ENCODE data around the gene ZNF219.

Gene ZNF219

DNA sequence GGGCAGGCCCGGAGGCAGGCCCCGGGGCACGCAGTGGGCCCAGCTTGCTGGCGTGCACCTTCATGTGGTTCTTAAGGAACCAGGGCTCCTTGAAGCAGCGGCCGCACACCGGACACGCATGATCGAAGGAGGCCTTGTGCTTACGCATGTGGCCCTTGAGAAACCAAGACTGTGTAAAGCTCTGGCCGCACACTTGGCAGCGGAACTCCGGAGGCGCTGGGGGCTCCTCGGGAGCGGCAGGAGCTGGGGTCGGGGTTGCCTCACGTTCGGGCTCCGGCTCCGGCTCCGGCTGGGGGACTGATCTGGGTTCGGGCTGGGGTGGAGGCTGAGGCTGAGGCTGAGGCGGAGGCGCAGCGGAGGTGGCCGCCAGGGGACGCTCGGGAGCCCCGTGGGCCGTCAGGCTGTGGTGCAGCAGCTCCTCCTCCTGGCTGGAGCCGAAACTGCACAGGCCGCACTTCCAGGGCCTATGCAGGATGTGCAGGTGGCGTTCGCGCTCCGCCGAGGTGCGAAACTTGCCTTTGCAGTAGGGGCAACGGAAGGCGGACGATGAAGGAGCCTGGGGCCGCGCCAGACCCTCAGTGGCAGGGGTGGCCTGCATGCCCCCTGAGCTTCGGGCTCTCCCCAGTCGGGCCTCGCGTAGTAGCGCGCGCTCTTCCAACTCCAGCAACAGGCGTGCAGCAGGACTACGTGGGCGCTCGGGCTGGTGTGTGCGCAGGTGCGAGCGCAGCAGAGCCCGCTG, 6.0 kb downstream of the ZNF219 start:
- H3K27ac ChIP-seq (ENCODE audit: low read depth, low read length), result no peak overlapping the region
- no peaks in the 10 kb centered on the region for H3K27me3 ChIP-seq (ENCODE audit: control insufficient read depth in 1 of 2, insufficient read depth in 2 of 2, low read length in 2 of 2)
- peaks cover 22% of the 10 kb centered on the region for H3K4me1 ChIP-seq (ENCODE audit: insufficient read depth, low read length)
- H3K9ac ChIP-seq (ENCODE audit: low read length), result no peak overlapping the region
- no peak overlapping the region for H3K4me3 ChIP-seq (ENCODE audit: low read depth in 1 of 2, low read length in 2 of 2)
- peaks cover 33% of the 10 kb centered on the region for H3K36me3 ChIP-seq (ENCODE audit: insufficient read depth, low read length)
- no peaks in the 10 kb centered on the region for H3K9me3 ChIP-seq (ENCODE audit: low read length)

DNA sequence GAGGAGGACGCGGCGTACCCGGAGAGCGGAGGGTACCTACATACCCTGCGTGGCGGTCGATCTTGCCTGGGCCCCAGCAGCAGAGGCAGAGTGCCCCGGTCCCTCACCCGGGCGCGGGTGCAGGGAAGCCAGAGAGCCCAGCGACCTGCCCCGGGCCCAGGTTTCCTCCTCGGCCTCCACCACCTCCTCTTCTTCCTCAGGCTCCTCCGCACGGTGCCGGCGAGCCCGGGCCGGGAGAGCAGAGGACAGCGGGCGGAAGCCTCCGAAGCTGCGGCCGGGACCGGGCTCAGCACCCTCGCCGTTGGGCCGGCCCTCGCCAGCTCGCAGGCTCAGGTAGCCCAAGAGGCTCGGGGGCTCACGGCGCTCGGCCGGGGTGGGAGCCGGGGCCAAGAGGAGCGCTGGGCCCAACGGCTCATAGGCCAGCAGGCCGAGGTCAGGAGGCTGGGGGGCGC, 6.6 kb downstream of the ZNF219 start:
- Histone ChIP-seq H3K9ac (ENCODE audit: low read length) (no peak overlapping the region), H3K4me3 (ENCODE audit: low read depth in 1 of 2, low read length in 2 of 2) (no peak overlapping the region), H3K9me3 (ENCODE audit: low read length) (no peaks in the 10 kb centered on the region), H3K4me1 (ENCODE audit: insufficient read depth, low read length) (peaks cover 16% of the 10 kb centered on the region), H3K27me3 (ENCODE audit: control insufficient read depth in 1 of 2, insufficient read depth in 2 of 2, low read length in 2 of 2) (no peaks in the 10 kb centered on the region), H3K27ac (ENCODE audit: low read depth, low read length) (no peak overlapping the region), H3K36me3 (ENCODE audit: insufficient read depth, low read length) (peaks cover 36% of the 10 kb centered on the region)

DNA sequence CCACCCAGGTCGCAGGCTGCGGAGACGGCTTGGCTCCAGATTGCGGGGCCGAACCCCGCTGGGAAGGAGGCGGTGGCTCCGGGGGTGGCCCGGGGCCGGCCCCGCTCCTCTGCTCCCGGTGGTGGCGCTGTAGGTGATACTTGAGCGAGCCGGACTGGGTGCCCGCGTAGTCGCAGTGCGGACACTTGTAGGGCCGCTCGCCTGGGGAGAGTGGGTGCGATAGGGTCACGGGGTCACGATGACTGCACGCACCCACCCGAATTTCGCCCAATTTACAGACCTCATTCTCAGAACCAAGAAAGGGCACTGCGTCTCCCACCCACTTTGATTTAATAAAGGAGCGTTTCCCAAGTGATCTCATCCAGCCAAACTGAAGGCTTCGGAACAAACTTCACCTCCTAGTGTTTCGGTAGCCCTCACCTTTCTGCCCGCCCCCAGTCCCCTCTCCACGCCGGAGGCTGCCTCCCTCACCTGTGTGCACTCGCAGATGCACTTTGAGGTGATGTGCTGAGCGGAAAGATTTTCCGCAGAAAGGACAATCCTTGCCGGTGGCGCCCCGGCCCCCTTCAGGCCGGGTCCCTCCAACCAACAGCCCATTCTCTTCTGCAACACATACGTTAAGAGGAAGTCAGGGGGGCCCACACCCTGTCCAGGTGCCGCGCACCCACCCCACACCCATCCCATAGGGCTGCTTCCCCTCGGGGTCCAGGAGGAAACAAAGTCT, 7.4 kb downstream of the ZNF219 start:
- no peak overlapping the region for H3K4me3 ChIP-seq (ENCODE audit: low read depth in 1 of 2, low read length in 2 of 2)
- no peak overlapping the region for H3K27ac ChIP-seq (ENCODE audit: low read depth, low read length)
- no peaks in the 10 kb centered on the region for H3K27me3 ChIP-seq (ENCODE audit: control insufficient read depth in 1 of 2, insufficient read depth in 2 of 2, low read length in 2 of 2)
- no peaks in the 10 kb centered on the region for H3K9me3 ChIP-seq (ENCODE audit: low read length)
- peaks cover 43% of the 10 kb centered on the region for H3K36me3 ChIP-seq (ENCODE audit: insufficient read depth, low read length)
- H3K9ac ChIP-seq (ENCODE audit: low read length), result no peak overlapping the region
- peaks cover 8% of the 10 kb centered on the region for H3K4me1 ChIP-seq (ENCODE audit: insufficient read depth, low read length)

DNA sequence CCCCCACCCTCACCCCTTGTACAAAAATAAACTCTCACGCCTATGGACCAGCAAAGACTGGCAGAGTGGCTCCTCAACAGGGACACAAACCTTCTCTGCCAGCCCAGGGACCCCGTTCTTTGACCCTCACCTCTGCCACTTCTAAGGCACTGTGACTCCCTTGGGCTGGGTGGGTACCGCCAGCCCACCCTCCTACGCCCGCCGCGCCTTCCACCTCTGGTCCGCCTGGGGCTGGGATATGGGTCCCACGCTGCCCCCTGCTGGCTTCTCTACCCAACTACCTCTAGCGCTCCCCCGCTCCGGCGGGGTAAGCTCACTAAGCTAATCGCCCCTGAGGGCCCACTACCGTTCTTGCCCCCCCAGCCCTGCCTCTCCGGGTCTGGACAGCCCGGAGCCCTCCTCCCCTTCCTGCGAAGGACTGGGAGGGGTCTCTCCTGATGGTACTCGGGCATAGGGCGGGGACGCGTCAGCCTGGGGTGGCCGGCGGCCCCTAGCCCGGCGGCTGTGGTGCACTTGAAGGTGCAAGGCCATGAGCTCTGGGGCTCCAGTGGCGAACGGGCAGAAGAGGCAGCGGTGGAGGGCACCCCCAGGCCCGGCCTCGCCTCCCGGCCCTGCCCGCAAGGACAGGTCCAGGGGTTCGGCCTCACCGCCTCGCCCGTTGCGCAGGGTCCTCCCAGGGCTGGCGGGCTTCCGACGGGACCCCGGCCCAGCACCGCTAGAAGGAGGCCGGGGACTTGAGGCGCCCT, 8.1 kb downstream of the ZNF219 start:
- peaks cover 50% of the 10 kb centered on the region for H3K36me3 ChIP-seq (ENCODE audit: insufficient read depth, low read length)

DNA sequence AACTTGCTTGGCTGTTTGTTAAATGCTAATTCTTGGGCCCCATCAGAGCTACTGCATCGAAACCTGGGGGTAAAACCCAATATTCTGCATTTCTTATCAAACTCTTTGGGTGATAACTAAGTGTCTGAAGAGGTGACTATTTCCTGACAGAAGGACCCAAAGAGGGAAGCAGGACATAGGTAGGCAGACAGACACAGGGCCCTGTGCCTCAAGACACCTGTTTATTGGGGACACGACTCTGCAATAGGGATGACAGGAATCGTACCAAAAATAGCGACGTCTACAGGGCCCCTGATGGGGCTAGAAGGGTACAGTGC, 8.6 kb downstream of the ZNF219 start:
- no peaks in the 10 kb centered on the region for H3K9me3 ChIP-seq (ENCODE audit: low read length)
- H3K27ac ChIP-seq (ENCODE audit: low read depth, low read length), result no peak overlapping the region
- H3K27me3 ChIP-seq (ENCODE audit: control insufficient read depth in 1 of 2, insufficient read depth in 2 of 2, low read length in 2 of 2), result no peaks in the 10 kb centered on the region
- peaks cover 8% of the 10 kb centered on the region for H3K4me1 ChIP-seq (ENCODE audit: insufficient read depth, low read length)
- H3K4me3 ChIP-seq (ENCODE audit: low read depth in 1 of 2, low read length in 2 of 2), result no peak overlapping the region
- peaks cover 56% of the 10 kb centered on the region for H3K36me3 ChIP-seq (ENCODE audit: insufficient read depth, low read length)
- H3K9ac ChIP-seq (ENCODE audit: low read length), result no peak overlapping the region

More for the DNA sequence above, 8.1 kb downstream of the ZNF219 start:
- H3K27ac ChIP-seq (ENCODE audit: low read depth, low read length), result no peak overlapping the region
- H3K9ac ChIP-seq (ENCODE audit: low read length), result no peak overlapping the region
- no peaks in the 10 kb centered on the region for H3K27me3 ChIP-seq (ENCODE audit: control insufficient read depth in 1 of 2, insufficient read depth in 2 of 2, low read length in 2 of 2)
- no peak overlapping the region for H3K4me3 ChIP-seq (ENCODE audit: low read depth in 1 of 2, low read length in 2 of 2)
- H3K4me1 ChIP-seq (ENCODE audit: insufficient read depth, low read length), result peaks cover 8% of the 10 kb centered on the region
- H3K9me3 ChIP-seq (ENCODE audit: low read length), result no peaks in the 10 kb centered on the region

DNA sequence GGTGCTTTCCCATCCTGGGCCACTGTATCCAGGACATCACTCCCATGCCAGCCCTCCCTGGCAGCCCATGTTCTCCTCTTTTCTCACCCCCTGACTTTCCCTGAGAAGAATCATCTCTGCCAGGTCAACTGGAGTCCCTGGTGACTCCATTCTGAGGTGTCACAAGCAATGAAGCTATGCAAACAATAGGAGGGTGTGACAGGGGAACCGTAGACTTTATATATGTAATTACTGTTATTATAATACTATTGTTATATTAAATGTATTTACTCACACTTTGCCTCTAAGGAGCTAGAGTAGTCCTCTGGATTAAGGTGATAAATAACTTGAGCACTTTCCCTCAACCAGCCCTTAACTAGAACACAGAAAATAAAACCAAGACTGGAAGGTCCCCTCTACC, 9.2 kb downstream of the ZNF219 start:
- H3K36me3 ChIP-seq (ENCODE audit: insufficient read depth, low read length), result peaks cover 61% of the 10 kb centered on the region
- no peaks in the 10 kb centered on the region for H3K27me3 ChIP-seq (ENCODE audit: control insufficient read depth in 1 of 2, insufficient read depth in 2 of 2, low read length in 2 of 2)
- no peak overlapping the region for H3K9ac ChIP-seq (ENCODE audit: low read length)
- no peak overlapping the region for H3K4me3 ChIP-seq (ENCODE audit: low read depth in 1 of 2, low read length in 2 of 2)
- H3K4me1 ChIP-seq (ENCODE audit: insufficient read depth, low read length), result peaks cover 6% of the 10 kb centered on the region
- no peaks in the 10 kb centered on the region for H3K9me3 ChIP-seq (ENCODE audit: low read length)
- no peak overlapping the region for H3K27ac ChIP-seq (ENCODE audit: low read depth, low read length)

DNA sequence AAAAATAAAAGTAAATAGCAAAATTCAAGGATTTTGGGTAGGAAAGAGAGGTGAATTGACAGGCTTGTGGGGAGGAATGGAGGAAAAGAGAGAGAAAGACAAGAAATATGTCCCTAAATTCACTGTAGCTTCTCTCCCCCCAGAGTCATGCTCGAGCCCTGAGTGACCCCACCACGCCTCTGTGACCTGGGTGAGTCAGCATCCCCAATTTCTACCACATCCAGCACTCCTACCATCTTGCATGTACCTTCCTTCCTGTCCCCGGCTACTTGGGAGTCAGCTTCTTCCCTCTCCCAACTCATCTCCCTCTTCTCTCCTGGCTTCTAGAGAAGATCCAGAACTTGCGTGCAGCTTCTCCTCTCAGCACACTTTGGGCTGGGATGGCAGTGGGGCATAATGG, 9.8 kb downstream of the ZNF219 start:
- Histone ChIP-seq H3K9ac (ENCODE audit: low read length) (no peak overlapping the region), H3K27me3 (ENCODE audit: control insufficient read depth in 1 of 2, insufficient read depth in 2 of 2, low read length in 2 of 2) (no peaks in the 10 kb centered on the region), H3K9me3 (ENCODE audit: low read length) (no peaks in the 10 kb centered on the region), H3K4me3 (ENCODE audit: low read depth in 1 of 2, low read length in 2 of 2) (no peak overlapping the region), H3K27ac (ENCODE audit: low read depth, low read length) (no peak overlapping the region), H3K4me1 (ENCODE audit: insufficient read depth, low read length) (peaks cover under 1% of the 10 kb centered on the region), H3K36me3 (ENCODE audit: insufficient read depth, low read length) (peaks cover 66% of the 10 kb centered on the region)

DNA sequence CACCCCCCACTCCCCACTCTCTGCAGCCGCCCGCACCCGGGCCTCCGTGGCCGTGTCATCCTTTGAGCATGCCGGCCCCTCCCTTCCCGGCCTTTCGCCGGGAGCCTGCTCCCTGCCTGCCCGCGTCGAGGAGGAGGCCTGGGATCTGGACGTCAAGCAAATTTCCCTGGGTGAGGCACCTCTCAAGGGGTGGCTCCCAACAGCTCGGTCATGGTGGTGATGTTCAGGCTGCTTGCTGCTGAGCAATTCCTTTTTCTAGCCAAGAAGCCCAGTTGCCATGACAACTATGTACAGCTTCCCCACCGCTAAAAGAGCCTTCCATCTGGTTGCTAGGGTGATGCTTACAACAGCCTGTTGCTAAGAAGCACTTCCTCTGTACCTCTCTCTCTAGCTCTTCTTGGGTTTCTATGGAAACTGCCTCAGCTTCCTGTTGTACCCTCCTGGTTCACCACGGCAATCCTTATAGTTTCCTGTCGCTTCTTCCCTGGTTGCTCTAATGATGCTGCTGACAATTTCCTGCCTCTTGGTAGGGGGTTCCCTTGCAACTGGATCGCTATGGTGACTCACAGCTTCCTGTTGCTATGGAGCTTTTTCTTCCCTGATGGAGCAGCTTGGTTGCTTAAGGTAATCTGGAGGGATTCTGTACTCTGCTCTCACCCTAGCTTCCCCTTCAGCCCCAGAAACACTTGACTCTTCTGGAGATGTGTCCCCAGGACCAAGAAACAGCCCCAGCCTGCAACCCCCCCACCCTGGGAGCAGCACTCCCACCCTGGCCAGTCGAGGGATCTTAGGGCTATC, 11.0 kb downstream of the ZNF219 start:
- Histone ChIP-seq H3K4me3 (ENCODE audit: low read depth in 1 of 2, low read length in 2 of 2) (no peak overlapping the region), H3K9ac (ENCODE audit: low read length) (no peak overlapping the region), H3K27me3 (ENCODE audit: control insufficient read depth in 1 of 2, insufficient read depth in 2 of 2, low read length in 2 of 2) (no peaks in the 10 kb centered on the region), H3K9me3 (ENCODE audit: low read length) (no peaks in the 10 kb centered on the region), H3K36me3 (ENCODE audit: insufficient read depth, low read length) (peaks cover 65% of the 10 kb centered on the region), H3K4me1 (ENCODE audit: insufficient read depth, low read length) (no peaks in the 10 kb centered on the region), H3K27ac (ENCODE audit: low read depth, low read length) (peak overlapping the region; percentile 17)

DNA sequence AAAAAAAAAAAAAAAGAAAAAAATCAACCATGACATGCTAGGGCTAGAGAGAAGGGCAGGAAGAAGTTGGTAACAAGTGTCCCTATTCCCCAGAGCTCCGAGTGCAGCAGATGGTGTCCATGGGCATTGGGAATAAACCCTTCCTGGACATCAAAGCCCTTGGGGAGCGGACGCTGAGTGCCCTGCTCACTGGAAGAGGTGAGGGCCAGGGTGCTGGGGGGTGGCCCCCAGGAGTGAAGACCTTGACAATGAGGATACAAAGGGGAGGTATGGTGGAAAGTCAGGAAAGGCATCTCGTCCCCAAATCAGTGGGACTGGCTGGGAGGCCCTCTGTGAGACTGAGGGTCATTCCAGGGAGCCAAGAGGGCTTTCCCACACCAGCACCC, 11.6 kb downstream of the ZNF219 start:
- Histone ChIP-seq H3K4me1 (ENCODE audit: insufficient read depth, low read length) (no peaks in the 10 kb centered on the region), H3K4me3 (ENCODE audit: low read depth in 1 of 2, low read length in 2 of 2) (no peak overlapping the region), H3K36me3 (ENCODE audit: insufficient read depth, low read length) (peaks cover 71% of the 10 kb centered on the region), H3K9me3 (ENCODE audit: low read length) (no peaks in the 10 kb centered on the region), H3K27me3 (ENCODE audit: control insufficient read depth in 1 of 2, insufficient read depth in 2 of 2, low read length in 2 of 2) (no peaks in the 10 kb centered on the region), H3K9ac (ENCODE audit: low read length) (no peak overlapping the region), H3K27ac (ENCODE audit: low read depth, low read length) (peak overlapping the region; percentile 17)

DNA sequence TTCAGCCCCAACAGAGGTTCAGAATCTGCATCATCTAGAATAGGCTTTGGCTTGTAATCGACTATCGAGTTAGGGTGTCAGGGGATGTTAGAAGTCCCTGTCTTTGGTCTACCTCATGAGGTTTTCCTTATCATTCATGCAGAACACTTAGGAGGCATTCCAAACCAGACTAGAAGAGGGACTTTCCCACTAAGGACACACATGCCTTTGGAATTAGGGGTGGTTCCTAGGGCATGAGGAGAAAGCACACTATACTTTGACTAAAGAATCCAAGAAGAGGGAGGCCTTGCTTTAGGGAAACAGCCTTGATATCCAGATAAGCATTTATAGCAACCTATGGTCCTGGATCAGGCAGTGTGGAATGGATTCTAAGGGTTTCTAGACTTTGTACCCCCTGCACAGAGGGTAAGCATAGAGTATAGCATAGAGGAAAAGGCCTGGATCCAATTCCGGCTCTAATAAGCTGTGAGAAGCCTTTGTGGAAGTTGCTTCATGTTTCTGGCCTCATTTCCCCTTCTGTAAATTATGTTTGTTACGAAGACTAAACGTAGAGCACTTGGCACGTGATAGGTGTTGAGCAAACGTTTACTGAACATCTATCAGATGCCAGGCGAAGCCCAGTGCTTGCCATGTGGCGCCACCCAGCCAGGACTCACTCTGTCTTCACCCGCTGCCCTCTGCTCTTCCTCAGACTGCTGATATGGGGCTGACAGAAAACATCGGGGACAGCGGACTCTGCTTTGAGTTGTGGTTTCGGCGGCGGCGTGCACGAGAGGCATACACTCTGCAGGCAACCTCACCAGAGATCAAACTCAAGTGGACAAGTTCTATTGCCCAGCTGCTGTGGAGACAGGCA, 13.2 kb downstream of the ZNF219 start:
- Histone ChIP-seq H3K9ac (ENCODE audit: low read length) (no peak overlapping the region), H3K27ac (ENCODE audit: low read depth, low read length) (no peak overlapping the region), H3K4me1 (ENCODE audit: insufficient read depth, low read length) (no peaks in the 10 kb centered on the region), H3K36me3 (ENCODE audit: insufficient read depth, low read length) (peaks cover 75% of the 10 kb centered on the region), H3K27me3 (ENCODE audit: control insufficient read depth in 1 of 2, insufficient read depth in 2 of 2, low read length in 2 of 2) (no peaks in the 10 kb centered on the region), H3K4me3 (ENCODE audit: low read depth in 1 of 2, low read length in 2 of 2) (no peak overlapping the region), H3K9me3 (ENCODE audit: low read length) (no peaks in the 10 kb centered on the region)

All from muscle layer of colon (tissue), 2 donors.